A549 (cell line): Measurements from ENCODE around the gene SHC3. TPM values are rescaled to one million over a fixed set of nuclear protein-coding genes. Genes with fewer than 3 reads are reported as not detected.

ENCODE experiments used
- ATAC-seq, 2 experiments: fragments of 200-7000 bp in 1 of 2; fragments of >200 bp in 1 of 2; cut with Nextera tagmentation in 1 of 2; cut with Tn5 transposase in 1 of 2; 3 replicates each; pipeline versions ENCODE4 v1.8.0 to v1.9.1; 2018 to 2020; ENCODE audit warnings: mild to moderate bottlenecking in 1 of 2, moderate library complexity in 1 of 2
- CTCF ChIA-PET: fragments of 300-600 bp; sonication (Branson Sonifier 250); formaldehyde crosslinking; extraction: SDS; loops from one replicate; lab custom pipeline; 2021; ENCODE audit warnings: antibody characterized with exemption, inconsistent platforms; lab: Yijun Ruan, JAX
- POLR2A ChIA-PET: fragments of 350-600 bp; formaldehyde crosslinking; extraction: SDS; loops from one replicate; lab custom pipeline; 2021; ENCODE audit warnings: antibody characterized with exemption, inconsistent platforms; lab: Yijun Ruan, JAX
- DNase-seq, 2 experiments: peaks; one replicate each; pipeline versions ENCODE4 v3.0.0 to v3.0.0-alpha.2; 2011 to 2016; ENCODE audit warnings: low read depth in 1 of 2, low spot score in 1 of 2
- FAIRE-seq: peaks from 2 replicates; lab custom pipeline; 2011; peaks lifted over from hg19 to GRCh38; lab: Jason Lieb, UNC
- H3K27ac ChIP-seq, 2 experiments: fragments of >200 bp; sonication (Bioruptor Twin); formaldehyde crosslinking; 3 replicates each; pipeline ENCODE4 v1.5.1; 2016 to 2017
- H3K4me1 ChIP-seq: fragments of >200 bp; sonication (Bioruptor Twin); formaldehyde crosslinking; 3 replicates; pipeline ENCODE4 v1.6.1; 2016
- H3K4me2 ChIP-seq: fragments of >200 bp; sonication (Bioruptor Twin); formaldehyde crosslinking; 3 replicates; pipeline ENCODE4 v1.6.1; 2016
- H3K4me3 ChIP-seq: fragments of >200 bp; sonication (Bioruptor Twin); formaldehyde crosslinking; 3 replicates; pipeline ENCODE4 v1.5.1; 2016
- H3K9me3 ChIP-seq: fragments of >200 bp; sonication (Bioruptor Twin); formaldehyde crosslinking; 3 replicates; pipeline ENCODE4 v1.6.1; 2016
- BCL3 ChIP-seq: fragments of >200 bp; sonication (Bioruptor Twin); formaldehyde crosslinking; IDR thresholded peaks from 3 replicates; pipeline ENCODE4 v1.6.1; 2016
- BHLHE40 ChIP-seq: IDR thresholded peaks from 2 replicates; pipeline ENCODE4 v1.6.1; 2012; ENCODE audit warnings: low read depth, low read length, inconsistent platforms
- CBX8 ChIP-seq: fragments of 200-600 bp; sonication (generic); IDR thresholded peaks from 2 replicates; pipeline ENCODE4 v1.6.1; 2016
- EHMT2 ChIP-seq: fragments of 200-600 bp; sonication (generic); IDR thresholded peaks from 2 replicates; pipeline ENCODE4 v1.6.1; 2016; ENCODE audit warnings: antibody characterized with exemption, low read depth, mild to moderate bottlenecking, moderate library complexity
- ELK1 ChIP-seq: fragments of 150-350 bp; IDR thresholded peaks from 2 replicates; pipeline ENCODE4 v1.6.1; 2014; ENCODE audit warnings: low read depth, mild to moderate bottlenecking, low read length
- ESRRA ChIP-seq: fragments of 150-350 bp; IDR thresholded peaks from 2 replicates; pipeline ENCODE4 v1.6.1; 2014; ENCODE audit warnings: mild to moderate bottlenecking, low read length, borderline replicate concordance
- FOSL2 ChIP-seq, 2 experiments: fragments of 450-650 bp in 1 of 2; fragments of >200 bp in 1 of 2; sonication (Bioruptor Twin) in 1 of 2; formaldehyde crosslinking; IDR thresholded peaks; 2 replicates each; pipeline versions ENCODE4 v1.5.0 to v1.6.1; 2016 to 2020; ENCODE audit warnings: mild to moderate bottlenecking in 1 of 2, moderate library complexity in 1 of 2
- FOXS1 ChIP-seq: fragments of 250-450 bp; sonication (Bioruptor Pico); IDR thresholded peaks from 2 replicates; pipeline ENCODE4 v1.5.0; 2020; ENCODE audit warnings: mild to moderate bottlenecking, moderate library complexity
- HOXA7 ChIP-seq: fragments of 250-450 bp; sonication (Bioruptor Pico); IDR thresholded peaks from 2 replicates; pipeline ENCODE4 v1.5.0; 2020; ENCODE audit warnings: mild to moderate bottlenecking, moderate library complexity
- JUNB ChIP-seq: fragments of >200 bp; sonication (Bioruptor Twin); formaldehyde crosslinking; IDR thresholded peaks from 2 replicates; pipeline ENCODE4 v1.6.1; 2016
- KDM1A ChIP-seq: fragments of 200-600 bp; sonication (generic); IDR thresholded peaks from 2 replicates; pipeline ENCODE4 v1.6.1; 2016; ENCODE audit warnings: low read depth, mild to moderate bottlenecking
- MAZ ChIP-seq: fragments of 150-350 bp; IDR thresholded peaks from 2 replicates; pipeline ENCODE4 v1.6.1; 2014; ENCODE audit warnings: antibody characterized with exemption, low read depth, low read length, borderline replicate concordance
- NFE2L2 ChIP-seq: fragments of 150-350 bp; conservative IDR thresholded peaks from 2 replicates; pipeline ENCODE4 v1.6.1; 2014; ENCODE audit warnings: low read length
- NPAS2 ChIP-seq: fragments of 250-450 bp; sonication (Bioruptor Pico); IDR thresholded peaks from 2 replicates; pipeline ENCODE4 v1.8.0; 2022; ENCODE audit warnings: mild to moderate bottlenecking, moderate library complexity, borderline replicate concordance
- NR3C1 ChIP-seq: fragments of >200 bp; sonication (Bioruptor Twin); formaldehyde crosslinking; IDR thresholded peaks from 3 replicates; pipeline ENCODE4 v1.6.1; 2017
- PHF8 ChIP-seq: fragments of 200-600 bp; sonication (generic); IDR thresholded peaks from 2 replicates; pipeline ENCODE4 v1.6.1; 2016; ENCODE audit warnings: low read depth, mild to moderate bottlenecking, antibody characterized with exemption, moderate library complexity, borderline replicate concordance
- RAD21 ChIP-seq, 2 experiments: fragments of >200 bp in 1 of 2; sonication (Bioruptor Twin) in 1 of 2; formaldehyde crosslinking in 1 of 2; IDR thresholded peaks in 1 of 2; conservative IDR thresholded peaks in 1 of 2; 2 replicates in 1 of 2; 3 replicates in 1 of 2; pipeline ENCODE4 v1.6.1; 2012 to 2018; ENCODE audit warnings: inconsistent platforms in 1 of 2
- RCOR1 ChIP-seq: fragments of 150-350 bp; IDR thresholded peaks from 2 replicates; pipeline ENCODE4 v1.6.1; 2014; ENCODE audit warnings: antibody characterized with exemption, low read length, low read depth
- RNF2 ChIP-seq: fragments of 200-600 bp; sonication (generic); IDR thresholded peaks from 2 replicates; pipeline ENCODE4 v1.6.1; 2016; ENCODE audit warnings: low read depth, mild to moderate bottlenecking, antibody characterized with exemption, moderate library complexity, borderline replicate concordance
- SREBF2 ChIP-seq: fragments of 450-650 bp; IDR thresholded peaks from 2 replicates; pipeline ENCODE4 v1.6.1; 2014; ENCODE audit warnings: mild to moderate bottlenecking, moderate library complexity
- USF2 ChIP-seq: fragments of 450-650 bp; IDR thresholded peaks from 2 replicates; pipeline ENCODE4 v1.6.1; 2014; ENCODE audit warnings: antibody characterized with exemption
- ZFP36 ChIP-seq: fragments of 450-650 bp; IDR thresholded peaks from 2 replicates; pipeline ENCODE4 v1.6.1; 2014; ENCODE audit warnings: borderline replicate concordance; ENCODE audit not compliant: partially characterized antibody
- whole genome bisulfite sequencing: methylation state at CpG from one replicate; pipeline ENCODE4 v1.1.6; 2017; ENCODE audit errors: missing lambda C conversion rate; 5-methylcytosine and 5-hydroxymethylcytosine counted together
- polyA plus RNA-seq, 4 experiments: library from polyadenylated mRNA; depleted of rRNA in 3 of 4; stranded (reverse); fragments of >200 nt; fragmentation: RNase III in 1 of 4; extraction: RNeasy Plus Mini Kit Qiagen cat#74134 plus additional on column Dnase treatment in 1 of 4; gene quantifications; 2 replicates in 3 of 4; 3 replicates in 1 of 4; pipeline ENCODE4 v1.2.3, GENCODE V29; 2011 to 2017
- TF ChIP-seq, protein P1 (sequence below): fragments of 250-450 bp; sonication (Bioruptor Pico); IDR thresholded peaks from 2 replicates; pipeline ENCODE4 v1.5.0; 2020; ENCODE audit warnings: low read depth, mild to moderate bottlenecking, moderate library complexity
- TF ChIP-seq, protein P2 (sequence below): IDR thresholded peaks from 2 replicates; pipeline ENCODE4 v1.6.1; 2012
- TF ChIP-seq, protein P3 (sequence below): fragments of >200 bp; sonication (Bioruptor Twin); formaldehyde crosslinking; IDR thresholded peaks from 2 replicates; pipeline ENCODE4 v1.6.1; 2016
- TF ChIP-seq, protein P4 (sequence below): fragments of >200 bp; sonication (Bioruptor Twin); formaldehyde crosslinking; IDR thresholded peaks from 3 replicates; pipeline ENCODE4 v1.5.1; 2016

SHC3 gene
- polyA plus RNA-seq, 2 of the 4 experiments (the other 2 are of a cell fraction) = 0.09 to 0.88 TPM

- ATAC-seq = no peak
- POLR2A ChIA-PET = no interaction called here
- DNase-seq = no peak
- H3K4me1 ChIP-seq = 0 out of 3 replicates have a peak, but pooled peaks cover 4% of the 10 kb centered on the region
- no peaks in the 10 kb centered on the region for H3K9me3 ChIP-seq
- TF ChIP-seq RNF2 = no peak
- no peak for TF ChIP-seq BHLHE40
- no peak for TF ChIP-seq HOXA7 (CRISPR knock-in tag)
- no peak for TF ChIP-seq RAD21 (conservative IDR thresholded peaks at IDR 0.05 in 1 of 2, IDR thresholded peaks at IDR 0.05 in 1 of 2)
- TF ChIP-seq EHMT2 = no peak
- TF ChIP-seq, protein P1, sequence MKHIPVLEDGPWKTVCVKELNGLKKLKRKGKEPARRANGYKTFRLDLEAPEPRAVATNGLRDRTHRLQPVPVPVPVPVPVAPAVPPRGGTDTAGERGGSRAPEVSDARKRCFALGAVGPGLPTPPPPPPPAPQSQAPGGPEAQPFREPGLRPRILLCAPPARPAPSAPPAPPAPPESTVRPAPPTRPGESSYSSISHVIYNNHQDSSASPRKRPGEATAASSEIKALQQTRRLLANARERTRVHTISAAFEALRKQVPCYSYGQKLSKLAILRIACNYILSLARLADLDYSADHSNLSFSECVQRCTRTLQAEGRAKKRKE = no peak
- TF ChIP-seq NR3C1 = no peak
- no peak for TF ChIP-seq BCL3
- no peak for TF ChIP-seq ZFP36
- TF ChIP-seq, protein P2, sequence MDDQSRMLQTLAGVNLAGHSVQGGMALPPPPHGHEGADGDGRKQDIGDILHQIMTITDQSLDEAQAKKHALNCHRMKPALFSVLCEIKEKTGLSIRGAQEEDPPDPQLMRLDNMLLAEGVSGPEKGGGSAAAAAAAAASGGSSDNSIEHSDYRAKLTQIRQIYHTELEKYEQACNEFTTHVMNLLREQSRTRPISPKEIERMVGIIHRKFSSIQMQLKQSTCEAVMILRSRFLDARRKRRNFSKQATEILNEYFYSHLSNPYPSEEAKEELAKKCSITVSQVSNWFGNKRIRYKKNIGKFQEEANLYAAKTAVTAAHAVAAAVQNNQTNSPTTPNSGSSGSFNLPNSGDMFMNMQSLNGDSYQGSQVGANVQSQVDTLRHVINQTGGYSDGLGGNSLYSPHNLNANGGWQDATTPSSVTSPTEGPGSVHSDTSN = no peak
- no peak for TF ChIP-seq SREBF2
- CTCF ChIA-PET = no interaction called here
- WGBS = 90% methylated on average over 3 of the region's 3 CpGs
- FAIRE-seq = no peak
- no peak overlapping the region for H3K4me3 ChIP-seq
- H3K4me2 ChIP-seq = no peak overlapping the region
- H3K27ac ChIP-seq = no peak overlapping the region
These were observed 33.5 kb downstream of the SHC3 start for GRCh38 chr9:89145097-89145496.

- Histone ChIP-seq H3K4me2 (no peak overlapping the region), H3K4me3 (no peak overlapping the region), H3K27ac (no peak overlapping the region), H3K4me1 (peaks cover 5% of the 10 kb centered on the region; the same call in 1 of the 3 replicates), H3K9me3 (no peaks in the 10 kb centered on the region)
- DNase-seq (no peak), FAIRE-seq (no peak), ATAC-seq (no peak)
- WGBS = 68% methylated on average over 2 of the region's 2 CpGs
- POLR2A ChIA-PET = no interaction called here
- TF ChIP-seq JUNB (no peak), PHF8 (no peak), EHMT2 (no peak), RNF2 (no peak), KDM1A (no peak), ELK1 (no peak), ZFP36 (no peak), RAD21 (conservative IDR thresholded peaks at IDR 0.05 in 1 of 2, IDR thresholded peaks at IDR 0.05 in 1 of 2) (no peak), CBX8 (no peak), FOXS1 (no peak), FOSL2 (IDR thresholded peaks at IDR 0.05) (no peak), FOSL2 (CRISPR knock-in tag; IDR thresholded peaks at IDR 0.05) (no peak), BHLHE40 (no peak), RCOR1 (no peak), NPAS2 (no peak), USF2 (no peak), NFE2L2 (no peak), ESRRA (no peak), MAZ (no peak)
- TF ChIP-seq, protein P3, sequence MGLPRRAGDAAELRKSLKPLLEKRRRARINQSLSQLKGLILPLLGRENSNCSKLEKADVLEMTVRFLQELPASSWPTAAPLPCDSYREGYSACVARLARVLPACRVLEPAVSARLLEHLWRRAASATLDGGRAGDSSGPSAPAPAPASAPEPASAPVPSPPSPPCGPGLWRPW = no peak
- TF ChIP-seq, protein P4, sequence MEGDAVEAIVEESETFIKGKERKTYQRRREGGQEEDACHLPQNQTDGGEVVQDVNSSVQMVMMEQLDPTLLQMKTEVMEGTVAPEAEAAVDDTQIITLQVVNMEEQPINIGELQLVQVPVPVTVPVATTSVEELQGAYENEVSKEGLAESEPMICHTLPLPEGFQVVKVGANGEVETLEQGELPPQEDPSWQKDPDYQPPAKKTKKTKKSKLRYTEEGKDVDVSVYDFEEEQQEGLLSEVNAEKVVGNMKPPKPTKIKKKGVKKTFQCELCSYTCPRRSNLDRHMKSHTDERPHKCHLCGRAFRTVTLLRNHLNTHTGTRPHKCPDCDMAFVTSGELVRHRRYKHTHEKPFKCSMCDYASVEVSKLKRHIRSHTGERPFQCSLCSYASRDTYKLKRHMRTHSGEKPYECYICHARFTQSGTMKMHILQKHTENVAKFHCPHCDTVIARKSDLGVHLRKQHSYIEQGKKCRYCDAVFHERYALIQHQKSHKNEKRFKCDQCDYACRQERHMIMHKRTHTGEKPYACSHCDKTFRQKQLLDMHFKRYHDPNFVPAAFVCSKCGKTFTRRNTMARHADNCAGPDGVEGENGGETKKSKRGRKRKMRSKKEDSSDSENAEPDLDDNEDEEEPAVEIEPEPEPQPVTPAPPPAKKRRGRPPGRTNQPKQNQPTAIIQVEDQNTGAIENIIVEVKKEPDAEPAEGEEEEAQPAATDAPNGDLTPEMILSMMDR = no peak
- CTCF ChIA-PET = no interaction called here
These were observed 34.4 kb downstream of the SHC3 start for GRCh38 chr9:89144238-89144637.
